NCI-H1694 treated with DMSO at 0.1 percent for 48 hours (cell line): Measurements from ENCODE around the gene PLK4.
"Not testable (repeated sequence)": the region's sequence is repeated elsewhere in the genome, so short reads cannot be mapped to it uniquely, and the experiment has no call there.

Experiments
- DNase-seq: peaks from one replicate; lab custom pipeline; 2025; lab: John Stamatoyannopoulos, UW

Gene PLK4

DNA sequence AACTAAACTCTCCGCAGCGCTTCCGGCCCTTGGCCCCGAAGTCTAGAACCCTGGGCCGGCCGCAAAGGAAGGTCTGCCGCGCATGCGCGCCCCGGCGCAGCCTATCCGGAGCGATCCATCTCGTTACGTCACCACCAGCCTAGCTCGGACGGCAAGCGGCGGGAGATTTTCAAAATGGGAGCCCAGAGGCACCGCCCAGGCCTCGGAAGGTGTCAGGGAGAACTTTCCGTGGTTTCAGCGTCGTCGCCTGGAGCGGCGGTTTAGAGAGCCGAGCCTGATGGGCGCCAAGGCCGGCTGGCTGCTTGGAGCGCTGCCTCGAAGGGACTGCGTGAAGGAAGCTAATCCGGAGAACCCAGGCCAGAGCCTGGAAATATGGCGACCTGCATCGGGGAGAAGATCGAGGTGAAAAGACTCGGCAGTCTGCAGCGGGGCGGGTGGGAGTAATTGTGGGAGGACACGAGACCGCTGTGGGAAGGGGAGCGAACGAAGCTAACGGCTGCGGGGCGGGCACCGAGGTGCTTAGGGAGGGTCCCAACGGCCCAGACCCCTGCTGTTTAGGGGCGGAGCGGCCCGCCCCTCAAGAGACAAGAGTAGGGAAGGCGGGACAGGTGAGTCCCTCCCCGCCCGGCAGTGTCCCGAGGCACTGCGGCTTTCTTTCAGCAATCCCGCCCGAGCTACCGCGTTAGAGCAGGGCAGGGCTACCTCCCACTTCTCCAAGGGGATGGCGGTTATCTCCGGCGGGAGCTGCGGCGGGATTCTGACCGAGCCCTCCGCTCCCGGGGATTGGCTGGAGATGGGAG, at the start of gene PLK4:
Gene PLK4, plus strand, starts transcription at position 131 of the 800 bp plus-strand sequence. Its CDS starts 242 bp downstream, at position 373.
- DNase-seq, result peak; percentile 88

GRCh38 chr4:127832585-127832984, 48.1 kb upstream of the PLK4 start:
- no peak for DNase-seq

DNA sequence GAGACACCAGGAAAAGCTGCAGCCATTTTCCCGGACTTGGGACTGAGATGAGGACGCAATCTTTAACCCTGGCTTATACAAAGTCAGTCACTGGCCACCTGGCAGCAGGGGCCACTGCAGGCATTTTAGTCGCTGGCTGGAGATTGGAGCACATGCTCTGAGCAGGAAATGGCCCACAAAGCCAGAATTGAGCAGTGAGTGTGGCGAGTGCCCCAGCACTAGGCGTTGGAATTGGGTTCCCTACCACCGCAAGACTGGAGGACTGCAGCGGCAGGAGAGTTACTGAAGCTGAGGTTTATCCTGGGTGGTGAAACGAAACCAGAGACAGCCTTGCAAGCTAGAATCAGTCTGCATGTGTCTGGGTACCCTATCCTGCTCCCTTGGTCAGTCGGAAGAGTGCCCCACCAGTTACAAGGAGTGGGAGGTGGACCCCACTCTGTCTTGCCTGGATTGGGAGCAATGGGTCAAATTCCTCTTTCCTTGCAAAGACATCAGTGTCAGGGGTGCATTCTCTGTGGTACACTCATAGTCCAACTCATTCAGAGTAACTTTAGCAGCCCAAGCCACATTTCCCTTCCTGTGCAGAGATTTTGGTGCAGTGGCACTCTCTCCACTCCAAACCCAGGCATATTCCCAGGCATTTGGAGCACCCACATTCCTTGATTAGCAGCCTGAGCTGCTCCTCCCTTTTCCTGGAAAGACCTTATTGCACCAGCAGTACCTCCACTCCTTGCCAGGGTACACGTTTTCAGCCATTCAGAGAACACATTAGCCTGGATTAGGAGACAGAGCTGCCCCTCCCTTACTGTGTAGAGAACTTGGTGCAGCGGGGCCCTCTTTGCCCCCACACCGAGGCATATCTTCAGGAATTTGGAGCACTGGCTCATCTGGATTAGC, 36.7 kb upstream of the PLK4 start:
- no peak for DNase-seq

DNA sequence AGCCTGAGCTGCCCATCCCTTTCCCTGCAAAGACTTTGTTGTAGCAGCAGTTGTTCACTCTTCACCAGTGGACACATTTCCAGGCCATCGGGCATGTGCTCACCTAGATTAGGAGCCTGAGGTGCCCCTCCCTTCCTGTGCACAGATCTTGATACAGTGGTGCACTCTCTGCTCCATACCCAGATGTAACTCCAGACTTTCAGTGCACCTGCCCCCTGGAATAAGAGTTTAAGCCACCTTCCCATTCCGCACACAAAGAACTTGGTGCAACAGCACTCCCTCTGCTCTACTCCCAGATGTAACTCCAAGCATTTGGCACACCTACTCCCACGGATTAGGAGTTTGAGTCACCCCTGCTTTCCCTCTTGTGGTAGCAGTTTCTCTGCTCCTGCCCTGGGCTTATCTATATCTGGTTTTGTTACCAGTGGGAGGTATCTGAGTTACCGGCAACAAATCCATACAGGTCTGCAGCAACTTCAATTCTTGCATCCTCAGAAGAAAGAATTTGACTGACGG, 36.0 kb upstream of the PLK4 start:
- no peak for DNase-seq

DNA sequence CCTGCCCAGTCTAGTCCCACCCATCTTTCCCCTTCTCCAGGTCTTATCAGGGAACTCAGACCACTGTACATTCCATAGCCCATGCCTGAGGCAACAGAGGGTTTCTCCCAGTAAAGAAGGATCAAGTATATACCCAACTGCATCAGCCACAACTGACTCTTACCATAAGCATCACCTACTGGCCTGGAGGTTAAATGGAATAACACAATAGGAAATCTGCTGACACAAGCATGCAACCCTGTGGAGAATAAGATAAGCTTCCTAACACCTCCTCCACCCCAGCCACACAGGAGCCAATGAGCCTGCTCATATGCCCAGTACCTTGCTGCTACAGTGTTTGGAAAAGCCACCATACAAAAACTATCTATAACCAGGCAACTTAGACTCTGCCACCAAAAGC, 34.6 kb upstream of the PLK4 start:
- DNase-seq, result no peak

DNA sequence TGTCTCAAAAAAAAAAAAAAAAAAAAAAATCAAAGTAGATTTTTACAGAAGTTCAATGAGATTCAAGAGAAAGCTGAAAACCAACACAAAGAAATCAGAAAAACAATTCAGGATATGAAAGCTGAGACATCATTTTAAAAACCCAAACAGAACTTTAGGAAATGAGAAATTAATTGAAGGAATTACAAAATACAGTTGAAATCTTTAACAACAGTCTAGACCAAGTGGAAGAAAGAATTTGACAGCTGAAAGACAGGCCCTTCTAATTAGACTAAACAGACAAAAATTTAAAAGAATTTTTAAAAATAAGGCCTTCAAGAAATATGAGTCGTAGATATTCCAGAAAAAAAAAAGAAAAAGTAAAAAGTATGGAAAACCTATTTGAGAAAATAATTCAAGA, 33.9 kb upstream of the PLK4 start:
- DNase-seq, result no peak

GRCh38 chr4:127849505-127850234, 31.0 kb upstream of the PLK4 start:
- DNase-seq, result no peak

DNA sequence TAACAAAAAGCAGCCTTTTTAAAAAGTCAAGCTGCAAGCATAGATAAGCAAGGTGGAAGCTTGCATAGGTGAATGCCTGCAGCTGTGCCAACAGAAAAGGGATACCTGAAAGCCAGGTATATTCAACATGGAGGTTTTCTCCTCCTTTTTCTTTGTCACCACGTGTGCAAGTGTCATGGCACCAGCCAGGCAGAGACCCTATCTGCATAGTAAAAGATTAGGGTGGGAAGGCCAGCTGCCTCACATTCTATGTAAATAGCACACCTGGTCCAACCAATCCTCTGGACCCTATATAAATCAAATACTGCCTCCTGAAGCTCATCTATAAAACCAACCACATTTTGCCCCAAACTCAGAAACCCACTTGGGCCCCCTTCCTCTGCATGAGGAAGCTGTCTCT, 28.0 kb upstream of the PLK4 start:
- no peak for DNase-seq

GRCh38 chr4:127856196-127856812, 24.4 kb upstream of the PLK4 start:
- no peak for DNase-seq

- DNase-seq, result no peak
These were observed 23.8 kb upstream of the PLK4 start for GRCh38 chr4:127856813-127857447.

- DNase-seq, result no peak
These were observed 23.1 kb upstream of the PLK4 start for GRCh38 chr4:127857641-127858040.

GRCh38 chr4:127868196-127868595, 12.5 kb upstream of the PLK4 start:
- DNase-seq, result no peak

- DNase-seq, result no peak
These were observed 10.4 kb upstream of the PLK4 start for GRCh38 chr4:127870281-127870680.

DNA sequence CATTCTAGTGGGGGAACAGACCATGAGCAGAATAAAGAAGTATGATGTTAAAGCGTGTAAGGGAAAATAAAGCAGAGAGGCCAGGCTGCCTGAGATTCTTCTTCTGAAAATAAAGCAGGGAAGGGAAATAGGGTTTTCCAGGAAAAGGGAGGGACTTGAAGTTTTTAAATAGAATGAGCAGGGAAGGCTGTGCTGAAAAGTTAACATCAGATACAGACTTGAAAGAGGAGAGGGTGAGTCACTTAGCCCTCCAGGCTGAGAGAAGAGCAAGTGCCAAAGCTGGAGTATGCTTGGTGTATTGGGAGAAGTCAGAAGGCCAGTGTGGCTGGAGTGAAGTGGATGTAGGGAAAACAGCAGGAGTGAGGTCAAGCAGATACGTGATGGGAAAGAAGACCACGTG, 10.0 kb upstream of the PLK4 start:
- no peak for DNase-seq

- DNase-seq, result no peak
These were observed 4.9 kb upstream of the PLK4 start for GRCh38 chr4:127875791-127876190.

DNA sequence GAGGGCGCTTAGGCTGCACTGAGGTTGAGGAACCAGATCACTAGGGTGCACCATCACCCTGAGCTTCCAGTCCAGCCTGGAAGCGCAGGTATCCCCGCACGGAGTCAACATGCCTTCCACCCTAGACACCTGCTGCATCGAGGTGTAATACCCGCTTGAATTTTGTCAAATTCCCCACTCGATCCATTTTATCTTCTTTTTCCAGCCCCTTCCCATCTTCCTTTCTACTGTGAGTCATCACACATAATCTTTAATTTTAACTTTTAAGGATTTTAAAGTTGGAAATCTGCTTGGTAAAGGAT, 821 bp downstream of the PLK4 start:
- DNase-seq, result no peak

GRCh38 chr4:127888559-127888958, 7.9 kb downstream of the PLK4 start:
- DNase-seq, result peak; percentile 88

GRCh38 chr4:127889903-127890302, 9.2 kb downstream of the PLK4 start:
- DNase-seq, result no peak

DNA sequence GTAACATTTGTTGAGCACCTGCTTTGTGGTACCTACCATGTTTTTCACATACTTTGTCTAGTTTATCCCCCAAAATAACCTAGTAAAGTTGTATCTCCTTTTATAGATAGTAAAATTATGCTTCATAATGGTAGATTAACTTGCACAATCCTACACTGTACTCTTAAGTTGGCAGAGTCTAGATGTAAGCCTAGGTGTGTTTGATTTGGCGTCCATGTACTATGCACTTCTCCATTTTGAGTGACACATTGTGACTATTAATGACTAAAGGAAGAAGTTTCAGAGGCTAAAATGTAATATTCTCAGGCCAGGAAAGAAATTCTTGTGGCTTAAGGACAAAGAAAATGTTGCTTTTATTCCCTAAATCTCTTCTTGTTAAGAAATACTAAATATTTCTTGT, 15.4 kb downstream of the PLK4 start:
- no peak for DNase-seq

DNA sequence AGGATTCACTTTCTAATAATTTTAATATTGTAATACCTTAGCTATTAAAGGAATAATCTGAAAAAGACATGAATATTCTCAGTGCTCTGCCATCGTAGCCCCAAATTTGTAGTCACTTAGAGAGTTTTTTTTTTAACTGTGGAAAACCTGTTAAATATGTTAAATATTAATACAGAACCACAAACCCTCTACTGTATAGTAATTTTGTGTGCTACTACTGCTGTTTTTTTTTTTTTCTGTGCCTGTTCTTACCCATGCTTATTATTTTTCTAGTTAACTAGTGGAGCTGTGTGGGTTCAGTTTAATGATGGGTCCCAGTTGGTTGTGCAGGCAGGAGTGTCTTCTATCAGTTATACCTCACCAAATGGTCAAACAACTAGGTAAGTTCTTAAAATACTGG, 15.8 kb downstream of the PLK4 start:
- DNase-seq, result no peak

DNA sequence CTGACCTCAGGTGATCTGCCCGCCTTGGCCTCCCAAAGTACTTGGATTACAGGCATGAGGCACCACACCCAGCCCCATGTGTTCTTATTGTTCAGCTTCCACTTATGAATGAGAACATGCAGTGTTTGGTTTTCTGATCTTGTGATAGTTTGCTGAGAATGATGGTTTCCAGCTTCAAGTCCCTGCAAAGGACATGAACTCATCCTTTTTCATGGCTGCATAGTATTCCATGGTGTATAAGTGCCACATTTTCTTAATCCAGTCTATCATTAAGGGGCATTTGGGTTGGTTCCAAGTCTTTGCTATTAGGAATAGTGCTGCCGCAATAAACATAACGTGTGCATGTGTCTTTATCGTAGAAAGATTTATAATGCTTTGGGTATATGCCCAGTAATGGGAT, 19.0 kb downstream of the PLK4 start:
- DNase-seq, result not testable (repeated sequence)

GRCh38 chr4:127905029-127905428, 24.3 kb downstream of the PLK4 start:
- no peak for DNase-seq
